Suppressor macrophage treated with lipopolysaccharide for 1 hour (primary cell): ENCODE results near the gene KDSR.
"Not testable (repeated sequence)": the region's sequence is repeated elsewhere in the genome, so short reads cannot be mapped to it uniquely, and the experiment has no call there.

ENCODE experiments used
- DNase-seq, 3 donors: peaks; one replicate each; pipeline ENCODE4 v3.0.0-alpha.2; 2020 to 2022

KDSR gene

DNA sequence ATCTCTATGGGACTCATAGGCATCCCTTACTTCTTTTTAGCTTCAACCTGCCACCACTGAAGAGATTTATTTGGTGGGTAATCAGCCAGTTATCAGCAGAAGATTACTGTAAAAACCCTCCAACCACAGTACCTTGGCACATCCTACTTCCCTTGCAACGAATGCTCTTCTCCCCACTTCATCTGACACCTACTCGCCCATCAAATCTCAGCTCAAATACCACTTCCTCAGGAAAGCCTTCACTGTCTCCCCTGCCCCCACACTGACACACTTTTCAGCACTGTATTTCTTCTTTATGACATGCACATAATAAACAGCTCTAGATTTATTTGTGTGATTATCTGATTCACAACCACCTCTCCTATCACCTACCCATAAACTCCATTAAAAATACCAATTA lies 3.1 kb downstream of the KDSR start:
- no peak for DNase-seq

DNA sequence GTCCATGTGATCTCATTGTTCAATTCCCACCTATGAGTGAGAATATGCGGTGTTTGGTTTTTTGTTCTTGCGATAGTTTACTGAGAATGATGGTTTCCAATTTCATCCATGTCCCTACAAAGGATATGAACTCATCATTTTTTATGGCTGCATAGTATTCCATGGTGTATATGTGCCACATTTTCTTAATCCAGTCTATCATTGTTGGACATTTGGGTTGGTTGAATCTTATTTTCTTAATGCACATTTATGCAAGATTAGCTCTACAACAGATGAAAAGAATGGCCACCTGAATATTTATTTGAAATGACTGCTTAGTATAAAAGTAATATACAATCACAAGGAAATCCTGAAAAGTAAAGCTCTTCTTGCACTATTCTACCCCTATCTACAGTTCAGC lies 3.6 kb downstream of the KDSR start:
- not testable (repeated sequence) for DNase-seq

DNA sequence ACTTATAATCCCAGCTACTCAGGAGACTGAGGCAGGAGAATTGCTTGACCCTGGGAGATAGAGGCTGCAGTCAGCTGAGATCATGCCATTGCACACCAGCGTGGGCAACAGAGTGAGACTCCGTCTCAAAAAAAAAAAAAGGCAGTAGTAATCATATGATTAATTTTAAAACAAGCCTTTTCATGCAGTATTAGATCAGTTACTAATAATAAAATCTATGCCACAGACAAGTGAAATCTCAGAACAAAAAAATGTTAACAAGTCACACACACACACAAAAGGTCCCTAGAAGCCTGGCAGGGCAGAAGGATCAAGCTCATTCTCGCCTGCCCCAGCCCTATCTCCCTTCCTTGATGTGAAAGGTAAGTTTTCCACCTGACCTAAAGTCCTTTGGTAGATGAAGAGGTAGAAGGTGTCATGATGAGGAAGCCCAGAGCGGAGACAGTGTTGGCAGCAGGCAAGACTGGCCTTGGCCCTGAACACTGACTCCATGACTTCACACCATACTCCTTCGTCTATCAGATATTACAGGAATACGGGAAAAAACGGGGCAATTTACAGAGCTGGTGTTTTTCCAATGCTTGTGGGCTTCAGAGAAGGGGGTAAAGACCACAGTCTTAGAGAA lies 10.6 kb downstream of the KDSR start:
- DNase-seq: no peak

DNA sequence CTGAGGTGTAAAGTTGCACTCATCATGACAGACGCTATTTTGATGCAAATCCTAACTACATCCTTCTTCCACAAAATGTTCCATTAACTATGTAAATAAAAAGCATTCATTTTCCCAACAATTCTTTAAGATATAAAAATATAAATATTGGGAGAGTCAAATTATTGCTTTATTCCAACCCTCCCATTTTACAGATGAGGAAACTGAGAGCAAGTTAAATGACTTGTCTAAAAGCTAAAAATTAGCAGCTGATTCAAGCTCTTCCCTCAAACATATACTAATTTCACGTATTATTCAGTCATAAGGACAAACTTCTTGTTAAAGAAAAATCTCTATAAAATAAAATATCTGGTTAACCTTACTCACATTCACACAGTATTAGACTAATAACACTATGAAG lies 16.8 kb downstream of the KDSR start:
- no peak for DNase-seq

DNA sequence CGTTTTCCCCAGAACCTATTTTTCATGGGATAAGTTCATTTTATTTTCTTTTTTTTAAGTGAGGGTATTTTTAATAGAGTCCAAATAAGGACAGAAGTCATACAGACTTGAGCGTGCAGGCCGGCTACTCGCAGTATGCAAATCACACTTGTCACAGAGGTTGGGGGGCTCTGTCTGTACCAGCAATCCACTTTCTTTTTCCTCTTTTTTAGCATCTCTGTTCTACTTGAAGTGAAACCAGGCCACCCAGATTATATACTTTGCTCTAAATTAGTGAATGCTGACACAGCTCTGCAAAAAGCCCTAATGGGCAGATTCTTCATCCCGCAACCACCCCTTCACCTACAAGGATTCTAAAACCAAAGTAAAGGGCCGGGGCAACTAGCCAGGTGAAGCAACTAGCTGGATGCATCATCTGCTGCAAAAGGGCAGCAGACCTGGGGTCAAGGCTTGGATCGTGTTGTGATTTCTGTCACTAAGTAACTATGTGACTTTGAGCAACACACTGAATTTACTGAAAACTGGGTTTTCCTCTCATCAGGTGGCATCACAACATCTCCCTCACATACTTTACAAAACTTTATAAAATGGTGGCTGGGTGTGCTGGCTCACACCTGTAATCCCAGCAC lies 18.4 kb downstream of the KDSR start:
- no peak for DNase-seq

DNA sequence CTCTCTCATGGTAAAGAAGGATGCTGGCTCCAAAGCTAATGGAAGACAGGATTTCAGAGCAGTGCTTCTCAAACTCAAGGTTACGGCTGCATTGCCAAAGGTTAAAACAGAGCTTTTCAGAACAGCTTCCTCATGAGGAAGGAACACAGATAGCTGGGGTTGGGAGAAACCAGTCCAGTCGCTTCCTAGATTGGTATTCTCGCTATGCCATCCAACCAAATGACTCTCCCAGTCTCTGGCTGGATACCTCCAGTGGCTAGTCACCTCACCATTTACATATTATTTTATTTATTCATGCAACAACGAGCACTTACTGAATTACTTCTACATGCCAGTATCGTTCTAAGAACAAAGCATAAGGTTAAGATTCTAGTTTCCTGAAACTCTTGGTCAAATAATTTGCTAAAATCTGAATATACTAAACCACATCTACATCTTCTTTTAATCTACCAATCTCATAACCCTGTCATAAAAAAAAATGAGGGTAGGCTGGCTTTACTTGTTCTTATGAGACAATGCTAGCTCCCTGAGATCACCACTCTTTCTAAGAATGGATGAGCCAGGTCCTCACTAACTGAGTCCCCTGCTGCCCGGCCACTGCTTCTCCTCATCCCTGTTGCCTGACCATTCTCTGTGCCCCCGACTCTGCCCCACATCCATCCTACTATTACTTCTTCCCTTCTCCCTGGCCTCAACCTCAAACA lies 20.4 kb downstream of the KDSR start:
- DNase-seq: no peak

DNA sequence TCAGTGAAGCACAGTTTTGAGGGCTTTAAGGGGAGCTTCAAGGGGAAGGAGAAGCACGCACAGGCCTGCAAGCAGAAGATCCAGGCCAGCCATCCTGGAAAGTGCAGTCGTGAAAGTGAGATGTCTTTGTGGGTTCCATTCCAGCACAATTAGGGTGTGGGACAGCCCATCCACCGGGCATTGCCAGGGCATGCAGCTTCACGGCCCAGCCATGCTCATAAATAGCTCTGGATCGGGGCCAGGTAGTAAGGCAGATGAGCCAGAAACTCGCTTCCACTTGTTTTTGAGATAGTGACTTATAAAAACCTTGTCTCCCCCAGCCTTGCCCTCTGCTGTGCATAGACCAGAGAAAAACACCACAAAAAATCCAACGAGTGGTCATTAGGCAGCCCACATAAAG lies 21.0 kb downstream of the KDSR start:
- DNase-seq: no peak

DNA sequence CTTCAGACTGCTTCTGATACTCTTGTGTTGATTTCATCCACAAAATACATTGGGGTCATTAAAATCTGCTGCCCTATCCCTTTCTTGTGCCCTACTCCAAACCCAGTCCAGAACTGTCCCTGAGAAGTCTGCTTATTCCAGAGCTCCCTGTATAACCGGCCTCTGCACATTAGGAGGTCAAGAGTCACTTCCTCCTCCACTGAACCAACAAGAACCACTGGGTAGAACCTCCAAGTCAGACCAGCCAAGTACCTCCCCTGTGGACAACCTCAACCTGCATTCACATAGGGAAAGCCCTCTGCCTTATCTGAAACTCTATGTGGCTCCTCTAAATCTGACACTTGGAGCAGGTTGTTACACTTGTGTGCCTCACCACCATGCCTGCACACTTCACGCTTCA lies 22.1 kb downstream of the KDSR start:
- DNase-seq: no peak

DNA sequence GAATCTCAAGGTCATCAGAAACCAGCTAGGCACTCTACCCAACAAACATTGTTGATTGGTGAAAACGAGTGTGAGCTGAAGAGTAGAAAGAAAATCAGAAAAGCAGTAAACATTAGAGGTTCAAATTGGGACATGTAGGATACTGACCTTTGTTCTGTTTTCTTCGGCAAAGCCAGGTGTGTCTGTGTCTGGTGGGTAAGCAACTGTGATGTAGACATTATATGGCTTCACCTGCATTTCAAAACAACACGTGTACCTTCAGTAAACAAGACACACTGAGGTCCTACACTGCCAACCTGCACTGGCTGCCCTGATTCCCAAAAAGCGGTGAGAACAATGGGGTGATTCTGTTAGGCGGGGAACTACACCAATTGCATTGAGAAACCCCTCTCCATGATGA lies 22.7 kb downstream of the KDSR start:
- DNase-seq: no peak

DNA sequence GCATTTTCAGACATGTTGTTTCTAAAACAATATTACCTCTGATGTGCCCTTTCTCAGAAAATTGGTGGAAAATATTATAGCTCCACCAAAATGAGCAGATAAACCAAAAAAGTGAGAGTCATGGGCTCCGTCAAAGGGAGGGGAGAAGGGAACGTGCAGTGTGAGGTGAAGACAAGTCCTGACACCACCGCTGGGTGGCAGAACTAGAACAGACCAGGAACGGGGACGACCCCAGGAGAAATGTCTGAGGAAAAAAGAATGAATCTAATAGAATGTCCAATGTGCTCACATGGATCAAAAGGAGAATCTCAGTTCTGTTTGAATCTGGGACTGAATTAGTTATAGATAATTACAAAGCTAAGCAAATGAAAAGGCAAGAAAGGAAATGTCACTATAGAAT lies 24.8 kb downstream of the KDSR start:
- DNase-seq: peak; percentile 24 to 44 (median 38)

DNA sequence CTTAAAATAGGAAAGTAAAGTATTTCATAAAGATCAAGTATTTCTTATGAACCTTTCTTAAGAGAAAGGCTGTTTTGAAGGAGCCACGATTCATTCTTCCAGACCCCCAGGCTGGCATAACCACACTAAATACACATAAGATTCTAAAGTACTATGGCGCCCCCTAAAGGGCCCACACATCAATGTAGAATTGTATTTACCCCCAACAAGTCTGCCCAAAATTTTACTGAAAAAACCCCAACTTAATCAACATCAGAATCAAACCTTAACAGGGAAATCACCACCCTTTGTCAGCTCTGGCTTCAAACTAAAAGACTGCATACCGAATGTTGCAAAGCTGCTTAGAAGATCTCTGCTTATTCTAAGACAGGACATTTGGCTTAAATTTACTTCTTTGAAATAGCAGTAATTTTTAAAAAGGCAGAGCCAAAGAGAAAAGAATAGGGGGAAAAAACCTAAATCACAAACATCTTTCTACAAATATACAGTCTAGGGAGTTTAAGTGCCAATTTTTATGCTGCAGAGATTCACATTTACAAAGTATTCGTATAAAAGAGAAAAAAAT lies 27.0 kb downstream of the KDSR start:
- peak; percentile 69 to 75 (median 71) for DNase-seq

DNA sequence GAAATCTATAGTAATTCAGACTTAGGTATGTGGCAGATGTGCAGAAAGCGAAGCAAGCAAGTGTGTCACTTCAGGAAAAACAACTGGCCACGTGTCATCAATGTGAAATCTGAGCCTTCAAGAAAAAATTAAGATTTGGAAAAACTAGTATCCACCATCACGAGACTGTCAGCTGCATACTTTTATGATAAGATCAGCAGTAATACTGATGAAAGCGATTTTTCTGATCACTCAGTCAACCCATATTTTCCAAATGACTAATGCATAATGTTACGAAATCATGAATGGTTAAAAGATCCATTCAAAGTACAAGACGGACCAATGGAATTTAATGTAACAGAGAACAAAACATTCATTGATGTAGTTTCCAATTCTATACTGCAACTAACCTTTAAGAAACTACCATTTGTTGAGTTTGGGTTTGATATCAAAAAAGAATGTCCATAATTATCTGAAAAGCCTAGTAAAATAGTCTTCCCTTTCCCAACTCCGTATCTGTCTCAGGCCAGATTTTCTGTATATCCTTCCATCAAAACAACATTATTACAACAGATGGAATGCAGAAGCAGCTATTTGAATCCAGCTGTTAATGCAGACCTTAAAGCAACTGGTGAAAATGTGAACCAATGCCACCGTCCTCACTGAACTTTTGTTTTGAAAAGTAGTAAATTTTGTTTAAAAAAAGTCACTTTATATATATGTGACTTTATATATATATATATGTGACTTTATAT lies 30.5 kb downstream of the KDSR start:
- DNase-seq: peak in 2 of 3 donors; percentile 34 to 39

DNA sequence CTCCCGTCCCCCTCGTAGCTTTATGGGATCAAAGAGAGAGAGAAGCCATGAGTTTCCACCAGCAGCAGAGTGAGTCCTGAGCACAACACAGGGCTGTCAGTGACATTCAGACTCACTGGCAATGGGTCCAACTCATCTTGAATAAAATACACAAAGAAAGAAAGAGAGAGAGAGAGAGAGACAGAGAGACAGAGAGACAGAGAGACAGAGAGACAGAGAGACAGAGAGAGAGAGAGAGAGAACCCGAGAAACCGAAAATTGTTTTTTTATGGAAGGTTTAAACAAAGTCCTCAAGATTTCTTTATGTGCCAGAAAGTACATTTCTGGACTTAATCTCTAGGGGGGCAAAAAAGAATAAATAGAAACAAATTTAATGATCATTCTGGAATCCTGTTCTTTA lies 35.9 kb downstream of the KDSR start:
- DNase-seq: no peak

DNA sequence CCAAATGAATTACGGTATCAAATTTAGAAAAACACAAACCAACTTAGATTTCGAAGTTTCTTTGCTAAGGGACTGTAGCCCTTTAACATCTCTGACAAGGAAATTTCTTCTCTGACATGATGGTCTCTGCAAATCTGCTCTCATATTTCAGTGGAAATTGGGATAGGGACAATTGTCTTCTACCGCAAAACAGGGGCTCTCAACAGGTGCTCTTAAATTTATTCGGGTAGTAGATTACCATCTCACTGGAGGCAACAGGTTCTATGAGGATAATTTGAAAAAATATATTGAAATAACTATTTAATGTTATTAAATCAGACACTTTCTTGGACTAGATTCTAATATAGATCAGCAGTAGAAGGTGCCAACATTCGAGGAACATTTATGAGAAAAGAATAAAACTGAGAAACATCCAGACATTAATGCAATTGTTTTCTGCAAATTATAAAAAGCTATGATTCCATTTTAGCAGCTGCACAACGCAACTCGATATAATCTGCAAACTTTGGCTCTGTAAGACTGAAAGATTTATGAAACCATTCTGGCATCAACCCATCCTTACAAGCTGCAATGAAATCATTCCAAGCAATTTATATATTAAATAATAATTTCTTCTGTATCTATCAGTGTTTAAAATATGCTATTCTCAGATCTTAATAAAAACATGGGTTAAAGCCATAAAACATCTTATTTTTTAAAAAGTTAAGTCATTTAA lies 37.4 kb downstream of the KDSR start:
- no peak for DNase-seq

DNA sequence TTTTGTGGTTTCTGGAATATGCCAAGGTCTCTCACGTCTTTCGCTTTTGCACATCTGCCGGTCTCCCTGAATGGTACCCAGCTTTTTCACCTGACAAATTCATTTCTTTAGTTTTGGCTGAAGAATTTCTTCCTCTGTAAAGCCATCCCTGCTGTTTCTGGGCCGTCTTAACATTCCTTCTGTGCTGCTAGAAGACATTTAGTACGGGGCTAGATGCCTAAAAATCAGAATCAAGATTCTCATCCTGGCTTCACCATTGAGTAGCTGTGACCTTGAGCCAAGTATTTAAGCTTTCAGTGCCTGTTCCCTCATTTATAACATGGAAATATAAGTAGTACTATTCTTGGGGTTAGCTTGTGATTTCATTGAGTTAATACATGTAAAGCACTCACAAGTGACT lies 41.0 kb downstream of the KDSR start:
- no peak for DNase-seq

DNA sequence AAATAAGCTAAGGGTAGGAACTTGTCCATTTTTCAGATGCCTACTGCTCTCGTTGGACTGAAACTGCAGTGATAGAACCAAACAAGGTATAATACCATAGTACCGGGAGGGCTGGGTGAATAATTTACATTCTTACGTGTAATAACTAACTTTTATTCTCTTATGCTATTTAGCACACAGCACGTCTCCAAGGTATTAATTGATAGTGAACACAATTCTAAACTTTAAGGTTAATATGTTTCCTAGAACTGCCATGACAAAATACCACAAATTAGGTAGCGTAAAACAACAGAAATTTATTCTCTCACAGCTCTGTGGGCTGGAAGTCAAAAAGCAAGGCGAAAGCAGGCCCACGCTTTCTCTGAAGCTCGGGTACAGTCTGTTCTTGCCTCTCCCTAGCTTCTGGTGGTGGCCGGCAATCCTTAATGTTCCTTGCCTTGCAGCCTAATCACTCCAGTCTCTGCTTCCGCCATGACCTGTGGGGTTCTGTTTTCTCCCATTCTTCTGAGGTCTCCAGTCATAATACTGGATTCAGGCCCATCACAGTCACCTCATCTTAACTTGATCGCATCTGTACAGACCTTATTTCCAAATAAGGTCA lies 41.8 kb downstream of the KDSR start:
- DNase-seq: no peak

DNA sequence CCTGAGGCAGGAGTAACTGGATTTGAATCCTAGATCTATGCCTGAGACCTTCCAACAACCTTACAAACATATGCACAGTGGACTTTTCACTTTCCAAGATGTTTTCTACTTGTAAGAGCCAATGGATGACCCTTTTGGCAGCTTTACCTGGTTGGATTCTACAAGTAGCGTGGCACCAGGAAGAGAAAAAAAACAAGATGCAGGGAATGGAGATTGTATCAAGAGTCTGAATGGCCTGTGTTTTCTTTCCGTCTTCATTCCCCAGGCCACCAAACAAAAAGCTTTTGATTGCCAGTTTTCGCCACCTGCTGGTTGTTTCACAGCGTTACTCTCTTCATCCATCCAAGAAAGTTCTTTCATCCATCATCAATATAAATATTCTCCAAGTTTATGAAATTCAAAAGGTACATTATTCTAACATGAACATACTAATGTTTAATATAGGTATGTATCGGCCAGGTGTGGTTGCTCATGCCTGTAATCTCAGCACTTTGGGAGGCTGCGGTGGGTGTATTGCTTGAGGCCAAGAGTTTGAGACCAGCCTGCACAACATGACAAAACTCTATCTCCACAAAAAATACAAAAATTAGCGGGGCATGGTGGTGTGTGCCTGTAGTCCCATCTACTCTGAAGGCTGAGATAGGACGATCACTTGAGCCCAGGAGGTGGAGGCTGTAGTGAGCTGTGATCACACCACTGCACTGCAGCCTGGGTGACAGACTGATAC lies 43.9 kb downstream of the KDSR start:
- peak; percentile 76 to 86 (median 83) for DNase-seq

DNA sequence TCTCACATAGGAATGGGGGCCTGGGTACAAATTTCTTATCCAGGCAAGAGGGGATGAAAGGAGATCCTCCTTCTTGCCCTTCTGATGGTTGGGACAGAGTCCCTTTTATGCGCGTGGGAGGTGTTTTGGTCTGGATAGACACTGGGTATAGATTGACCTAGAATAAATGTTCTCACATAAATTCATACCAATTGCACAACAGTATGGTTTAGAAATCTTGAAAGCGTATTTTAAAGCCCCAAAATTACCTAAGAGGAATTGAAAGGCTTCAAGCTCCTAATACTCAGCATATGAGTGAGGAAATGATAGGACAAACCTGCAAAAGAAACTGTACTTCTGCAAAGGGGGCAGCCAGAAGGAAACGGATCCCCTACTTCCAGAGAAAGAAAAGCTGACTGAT lies 44.8 kb downstream of the KDSR start:
- DNase-seq: peak; percentile 66 to 78 (median 75)

DNA sequence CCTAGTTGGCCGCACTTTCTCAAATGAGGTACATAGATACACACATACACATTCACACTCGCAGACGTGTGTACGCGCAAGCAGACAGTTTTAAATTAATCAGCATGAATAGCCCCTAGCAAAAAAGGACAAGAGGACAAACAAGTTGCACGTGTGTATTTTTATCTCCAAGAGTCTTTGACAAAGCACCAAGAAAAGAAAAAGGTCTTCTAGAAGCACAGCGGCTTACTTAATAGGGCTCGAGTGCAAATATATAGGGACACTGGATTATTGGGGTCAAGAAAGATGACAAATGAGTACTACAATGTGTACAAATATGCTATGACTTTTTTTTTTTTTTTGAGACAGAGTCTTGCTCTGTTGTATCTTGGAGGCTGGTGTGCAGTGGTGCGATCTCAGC lies 45.7 kb downstream of the KDSR start:
- no peak for DNase-seq

DNA sequence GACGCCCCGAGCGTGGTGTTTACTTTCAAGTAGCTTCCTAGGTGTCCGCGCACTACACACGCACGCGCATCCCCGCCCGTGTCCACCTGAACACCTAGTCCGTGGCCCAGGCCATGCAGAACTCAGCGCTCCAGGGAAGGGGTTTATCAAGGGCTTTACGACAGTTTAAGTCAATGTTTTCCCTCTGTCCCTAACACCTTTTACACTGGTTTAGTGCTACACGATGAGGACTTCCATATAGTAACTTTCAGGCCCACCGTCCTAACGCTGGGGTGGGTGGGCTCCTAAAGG lies 46.1 kb downstream of the KDSR start:
- DNase-seq: no peak

DNA sequence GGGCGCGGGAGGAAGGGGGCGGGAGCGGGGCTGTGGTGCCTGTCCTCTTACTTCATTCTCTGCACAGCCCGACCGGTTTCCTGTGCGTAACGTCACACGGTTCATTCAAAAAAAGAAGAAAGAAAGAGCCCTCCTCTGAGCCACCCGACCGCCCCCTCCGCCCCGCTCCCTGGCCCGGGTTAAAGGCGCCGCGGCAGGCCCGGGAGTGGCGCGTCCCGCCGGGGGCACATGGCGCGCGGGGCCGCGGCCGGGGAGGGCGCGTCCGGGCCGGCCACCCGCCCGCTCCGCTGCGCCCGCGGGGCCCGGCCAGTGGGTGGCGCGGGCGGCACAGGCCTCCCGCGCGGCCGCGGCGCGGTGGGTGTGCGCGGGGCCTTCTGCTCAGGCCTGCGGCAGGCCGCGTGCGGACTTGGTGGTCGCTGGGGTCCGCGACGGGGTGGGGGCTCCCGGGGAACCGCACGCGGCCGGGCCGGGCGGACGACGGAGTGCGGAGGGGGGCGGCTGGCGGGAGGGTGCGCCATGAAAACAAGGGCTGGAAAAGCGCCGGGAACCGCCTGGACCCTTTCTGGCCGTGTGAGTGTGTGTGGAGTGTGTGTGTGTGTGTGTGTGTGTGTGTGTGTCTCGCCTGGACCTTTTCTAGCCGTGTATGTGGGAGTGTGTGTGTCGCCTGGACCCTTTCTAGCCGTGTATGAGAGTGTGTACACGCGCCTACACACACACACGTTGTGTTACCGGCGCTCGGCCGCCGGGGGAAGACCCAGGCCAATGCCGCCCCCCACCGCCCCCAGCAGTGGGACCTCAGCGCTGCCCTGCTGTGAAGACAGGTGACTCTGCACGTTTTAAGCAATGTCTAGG lies 46.7 kb downstream of the KDSR start:
- peak; percentile 92 to 93 (median 93) for DNase-seq
